Heart left ventricle (tissue), 16 donors: ENCODE measurements around the gene NAPG. TPM values are rescaled to one million over a fixed set of nuclear protein-coding genes. Genes with fewer than 3 reads are reported as not detected.
"Not testable (repeated sequence)": the region's sequence is repeated elsewhere in the genome, so short reads cannot be mapped to it uniquely, and the experiment has no call there.

Experiments used
- ATAC-seq, 4 donors: fragments of 200-7000 bp; cut with Tn5 transposase; one replicate each; pipeline ENCODE4 v1.9.1; 2020 to 2022; ENCODE audit warnings: moderate library complexity in 4 of 4, mild to moderate bottlenecking in 3 of 4, moderate number of reproducible peaks in 1 of 4
- DNase-seq, 5 donors: peaks; one replicate each; pipeline ENCODE4 v3.0.0-alpha.2; 2020
- H3K27ac ChIP-seq, 12 donors: fragments of 200-600 bp; sonication (generic) in 4 of 12; one replicate each; pipeline versions ENCODE4 v1.5.0 to v1.8.0; 2016 to 2022; ENCODE audit warnings: mild to moderate bottlenecking in 2 of 12
- H3K27me3 ChIP-seq, 9 donors: fragments of 200-600 bp; sonication (generic) in 2 of 9; one replicate each; pipeline versions ENCODE4 v1.5.1 to v1.8.0; 2016 to 2022; ENCODE audit warnings: mild to moderate bottlenecking in 3 of 9
- H3K36me3 ChIP-seq, 9 donors: fragments of 200-600 bp; sonication (generic) in 2 of 9; one replicate each; pipeline versions ENCODE4 v1.5.0 to v1.8.0; 2018 to 2022; ENCODE audit warnings: mild to moderate bottlenecking in 2 of 9
- H3K4me1 ChIP-seq, 12 donors: fragments of 200-600 bp; sonication (generic) in 4 of 12; one replicate each; pipeline versions ENCODE4 v1.5.0 to v1.8.0; 2016 to 2022; ENCODE audit warnings: mild to moderate bottlenecking in 3 of 12
- H3K4me3 ChIP-seq, 12 donors: fragments of 200-600 bp; sonication (generic) in 4 of 12; one replicate each; pipeline versions ENCODE4 v1.5.0 to v1.8.0; 2017 to 2022; ENCODE audit warnings: mild to moderate bottlenecking in 9 of 12, moderate library complexity in 4 of 12
- H3K9me3 ChIP-seq, 12 donors: fragments of 200-600 bp; sonication (generic) in 4 of 12; one replicate each; pipeline versions ENCODE4 v1.5.0 to v1.8.0; 2016 to 2022; ENCODE audit warnings: mild to moderate bottlenecking in 1 of 12
- CTCF ChIP-seq, 12 donors: fragments of 200-600 bp; sonication (generic) in 4 of 12; IDR thresholded peaks; one replicate each; pipeline versions ENCODE4 v1.5.0 to v1.8.0; 2018 to 2022; ENCODE audit warnings: antibody characterized with exemption in 12 of 12, mild to moderate bottlenecking in 5 of 12
- POLR2A ChIP-seq, 2 donors: fragments of 450-650 bp; IDR thresholded peaks; one replicate each; pipeline ENCODE4 v1.6.1; 2017; ENCODE audit warnings: antibody characterized with exemption in 2 of 2, mild to moderate bottlenecking in 2 of 2, moderate library complexity in 2 of 2
- WGBS, 4 donors: extraction: QIAGEN DNeasy Blood & Tissue Kit in 2 of 4; methylation state at CpG; one replicate each; pipeline versions ENCODE4 v1.1.5 to v1.1.7; 2013 to 2018; 5-methylcytosine and 5-hydroxymethylcytosine counted together
- intact Hi-C, 10 donors: fragments of 100-400 bp; cut with DNase I; formaldehyde crosslinking; loops; one replicate each; pipeline versions ENCODE4 v1.11.1 to v1.14.2; 2022
- polyA plus RNA-seq, 2 donors: library from polyadenylated mRNA; stranded (reverse); fragments of 200-250 nt; gene quantifications; one replicate each; pipeline ENCODE4 v1.2.3, GENCODE V29; 2013
- total RNA-seq, 9 donors: library from RNA; depleted of rRNA in 2 of 9; stranded (reverse); fragments of >200 nt in 2 of 9; fragmentation: NEBNext Ultra II Directional in 3 of 9; extraction: Animal tissue kit (Norgen Biotek cat#: 25700) in 3 of 9; gene quantifications; one replicate each; pipeline versions ENCODE4 v1.1.0 to v1.2.4, GENCODE V29; 2016 to 2023
- donor health status: ischemic (EF 13 %, LVEDD 7.1; RV severe dilation, severe dysfunction).
- donor health status: healthy with polysubstance abuse.
- donor health status: DM: no; HTN: yes; CAD: no.
- donor health status: DM: no; HTN: no; CAD: no.
- donor health status: ischemic (EF 25% LVEDD 6.9; RV normal size, moderate dysfunction).
- donor health status: ischemic (EF 25% LVEDD 5.7; RV mildly dilated, moderate dysfunction).
- donor health status: healthy.
- donor health status: DM: yes; HTN: yes; CAD: no.
- donor health status: ischemic (EF 35%, LVEDD 5.7; RV mildly dilated, moderate dysfunction).
- donor health status: nonischemic (EF 11% LVEDD 7.7; RV severe dilation, severe dysfunction).
- donor health status: DM: yes; HTN: yes; CAD: no.
- donor health status: PGD.
- donor health status: ischemic (EF 29% LVEDD 5.4; RV normal size, mild dysfunction).
- donor health status: nonischemic (EF 23%, LVEDD 6.1; RV moderate dilation, normal function).

The NAPG gene
- total and polyA plus RNA-seq, 11 donors: 12.7 to 46.3 (median 34.5) TPM

DNA sequence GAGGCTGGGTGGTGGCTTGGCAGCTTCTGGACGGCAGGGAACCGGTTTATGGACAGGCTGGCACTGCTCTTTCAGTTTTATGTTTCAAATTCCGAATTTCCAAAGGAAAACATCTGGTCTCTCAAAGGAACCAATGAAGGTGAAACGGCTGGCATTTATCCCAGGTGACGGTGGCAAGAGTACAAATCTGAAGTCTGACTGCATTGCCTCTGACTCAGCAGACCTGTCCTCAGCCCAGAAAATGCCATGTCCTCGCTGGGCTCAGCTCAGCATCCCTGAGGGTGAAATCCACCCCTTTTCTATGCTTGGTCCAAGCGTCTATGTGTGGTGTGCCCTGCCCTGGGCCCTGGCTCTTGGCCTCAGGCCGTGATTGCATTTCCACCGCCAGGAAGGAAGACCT lies 38.1 kb downstream of the NAPG start:
- DNase-seq (peak in 2 of 5 donors; percentile 50 to 67), ATAC-seq (peak in 3 of 4 donors; percentile 35 to 64 (median 47))
- Histone ChIP-seq H3K36me3 (no peaks in the 10 kb centered on the region), H3K4me1 (peaks cover 0 to 20% (median 7%) of the 10 kb centered on the region in 12 donors), H3K4me3 (no peak overlapping the region), H3K9me3 (no peaks in the 10 kb centered on the region), H3K27me3 (no peaks in the 10 kb centered on the region), H3K27ac (no peak overlapping the region)
- intact Hi-C loops: loop anchor here (5.0 to 10.0 kb wide), 10 partner anchors 98 to 991 kb away; no protein-coding TSS in a partner anchor
- 68 to 81% (median 78%) methylated on average over 8 to 9 of the region's 9 CpGs for WGBS, 4 donors
- TF ChIP-seq POLR2A (IDR thresholded peaks at IDR 0.05): no peak
- TF ChIP-seq CTCF (IDR thresholded peaks at IDR 0.05): no peak

- ATAC-seq (no peak), DNase-seq (no peak)
- Histone ChIP-seq H3K9me3 (no peaks in the 10 kb centered on the region), H3K27me3 (no peaks in the 10 kb centered on the region), H3K36me3 (no peaks in the 10 kb centered on the region), H3K27ac (no peak overlapping the region), H3K4me1 (peaks cover 0 to 16% (median 2%) of the 10 kb centered on the region in 12 donors), H3K4me3 (no peak overlapping the region)
- intact Hi-C loops: loop anchor here (5.0 to 10.0 kb wide), 10 partner anchors 97 to 990 kb away; no protein-coding TSS in a partner anchor
- 90 to 94% (median 92%) methylated on average over 10 of the region's 10 CpGs for WGBS, 4 donors
- TF ChIP-seq CTCF (IDR thresholded peaks at IDR 0.05): no peak
- TF ChIP-seq POLR2A (IDR thresholded peaks at IDR 0.05): no peak
Observed at GRCh38 chr18:10564975-10565773, 39.3 kb downstream of the NAPG start.

GRCh38 chr18:10565835-10566234 lies 40.0 kb downstream of the NAPG start:
- Histone ChIP-seq H3K27ac (no peak overlapping the region), H3K27me3 (no peaks in the 10 kb centered on the region), H3K36me3 (no peaks in the 10 kb centered on the region), H3K9me3 (no peaks in the 10 kb centered on the region), H3K4me3 (no peak overlapping the region), H3K4me1 (peaks cover 0 to 10% (median 0%) of the 10 kb centered on the region in 12 donors)
- ATAC-seq (no peak), DNase-seq (no peak)
- 54 to 76% (median 66%) methylated on average over 5 of the region's 5 CpGs for WGBS, 4 donors
- no peak for TF ChIP-seq POLR2A (IDR thresholded peaks at IDR 0.05)
- no peak for TF ChIP-seq CTCF (IDR thresholded peaks at IDR 0.05)
- intact Hi-C loops: loop anchor here in 9 of 10 donors (10.0 kb wide), 6 partner anchors 149 to 989 kb away; no protein-coding TSS in a partner anchor

- Histone ChIP-seq H3K9me3 (no peaks in the 10 kb centered on the region), H3K27me3 (no peaks in the 10 kb centered on the region), H3K36me3 (no peaks in the 10 kb centered on the region), H3K4me3 (no peak overlapping the region), H3K27ac (no peak overlapping the region), H3K4me1 (peaks cover 0 to 10% (median 0%) of the 10 kb centered on the region in 12 donors)
- TF ChIP-seq CTCF (IDR thresholded peaks at IDR 0.05): no peak
- TF ChIP-seq POLR2A (IDR thresholded peaks at IDR 0.05): no peak
- no peak for DNase-seq
- intact Hi-C loops: loop anchor here in 9 of 10 donors (10.0 kb wide), 6 partner anchors 148 to 988 kb away; no protein-coding TSS in a partner anchor
- 93 to 98% (median 94%) methylated on average over 3 of the region's 3 CpGs for WGBS, 4 donors
- ATAC-seq: no peak
Observed at GRCh38 chr18:10566390-10566789, 40.6 kb downstream of the NAPG start.

GRCh38 chr18:10569941-10570340 lies 44.1 kb downstream of the NAPG start:
- not testable (repeated sequence) for H3K27ac ChIP-seq, H3K4me3 ChIP-seq, H3K27me3 ChIP-seq, H3K9me3 ChIP-seq, DNase-seq, ATAC-seq, H3K4me1 ChIP-seq, H3K36me3 ChIP-seq
- 85 to 87% (median 85%) methylated on average over 5 of the region's 5 CpGs for WGBS, 4 donors
- intact Hi-C loops: loop anchor here in 9 of 10 donors (10.0 kb wide), 6 partner anchors 145 to 985 kb away; no protein-coding TSS in a partner anchor
